Heart right ventricle (tissue), 16 donors: ENCODE results near the gene NUDT15. TPM values are rescaled to one million over a fixed set of nuclear protein-coding genes. Genes with fewer than 3 reads are reported as not detected.

Experiments
- ATAC-seq, 8 donors: fragments of 200-7000 bp; cut with Tn5 transposase; one replicate each; pipeline ENCODE4 v1.9.1; 2020; ENCODE audit warnings: mild to moderate bottlenecking in 8 of 8, moderate library complexity in 8 of 8, moderate number of reproducible peaks in 1 of 8
- DNase-seq, 2 donors: peaks; one replicate each; pipeline ENCODE4 v3.0.0-alpha.2; 2020
- H3K27ac ChIP-seq, 10 donors: fragments of 200-600 bp; sonication (generic) in 2 of 10; one replicate each; pipeline versions ENCODE4 v1.5.0 to v1.8.0; 2020 to 2022; ENCODE audit warnings: mild to moderate bottlenecking in 3 of 10
- H3K27me3 ChIP-seq, 7 donors: fragments of 200-600 bp; one replicate each; pipeline ENCODE4 v1.8.0; 2021 to 2022; ENCODE audit warnings: mild to moderate bottlenecking in 2 of 7
- H3K36me3 ChIP-seq, 9 donors: fragments of 200-600 bp; sonication (generic) in 1 of 9; one replicate each; pipeline versions ENCODE4 v1.5.0 to v1.8.0; 2020 to 2022; ENCODE audit warnings: mild to moderate bottlenecking in 2 of 9
- H3K4me1 ChIP-seq, 9 donors: fragments of 200-600 bp; sonication (generic) in 1 of 9; one replicate each; pipeline versions ENCODE4 v1.5.0 to v1.8.0; 2020 to 2022; ENCODE audit warnings: mild to moderate bottlenecking in 4 of 9
- H3K4me3 ChIP-seq, 10 donors: fragments of 200-600 bp; sonication (generic) in 2 of 10; one replicate each; pipeline versions ENCODE4 v1.5.0 to v1.8.0; 2020 to 2022; ENCODE audit warnings: mild to moderate bottlenecking in 7 of 10, moderate library complexity in 2 of 10
- H3K9me3 ChIP-seq, 11 donors: fragments of 200-600 bp in 10 of 11; sonication (generic) in 2 of 11; one replicate each; pipeline versions ENCODE4 v1.5.0 to v1.8.0; 2013 to 2022; ENCODE audit warnings: mild to moderate bottlenecking in 2 of 11, control low read depth in 1 of 11, moderate library complexity in 1 of 11
- WGBS, 2 donors: extraction: QIAGEN DNeasy Blood & Tissue Kit; methylation state at CpG; one replicate each; pipeline ENCODE4 v1.1.7; 2013; ENCODE audit warnings: inconsistent platforms in 1 of 2; 5-methylcytosine and 5-hydroxymethylcytosine counted together
- intact Hi-C, 10 donors: fragments of 100-400 bp; cut with DNase I; formaldehyde crosslinking; loops; one replicate each; pipeline versions ENCODE4 v1.11.1 to v1.14.2; 2022
- polyA plus RNA-seq, 2 donors: library from polyadenylated mRNA; stranded (reverse); fragments of 200-250 nt; gene quantifications; one replicate each; pipeline ENCODE4 v1.2.3, GENCODE V29; 2013
- total RNA-seq, 10 donors: library from RNA; stranded (reverse); fragmentation: NEBNext Ultra II Directional in 3 of 10; extraction: Animal tissue kit (Norgen Biotek cat#: 25700) in 3 of 10; gene quantifications; one replicate each; pipeline versions ENCODE4 v1.2.1 to v1.2.4, GENCODE V29; 2021 to 2023
- TF ChIP-seq, protein P1 (sequence below), 9 donors: fragments of 200-600 bp; sonication (generic) in 2 of 9; IDR thresholded peaks; one replicate each; pipeline versions ENCODE4 v1.5.0 to v1.8.0; 2021 to 2022; ENCODE audit warnings: antibody characterized with exemption in 9 of 9, mild to moderate bottlenecking in 5 of 9, moderate library complexity in 1 of 9
- donor health status: Arrhythmogenic right ventricular cardiomyopathy.
- donor health status: ischemic (EF 13 %, LVEDD 7.1; RV severe dilation, severe dysfunction).
- donor health status: healthy with polysubstance abuse.
- donor health status: DM: no; HTN: yes; CAD: no.
- donor health status: DM: no; HTN: no; CAD: no.
- donor health status: ischemic (EF 25% LVEDD 6.9; RV normal size, moderate dysfunction).
- donor health status: ischemic (EF 25% LVEDD 5.7; RV mildly dilated, moderate dysfunction).
- donor health status: healthy.
- donor health status: DM: yes; HTN: yes; CAD: no.
- donor health status: Ischemic cardiomyopathy.
- donor health status: ischemic (EF 35%, LVEDD 5.7; RV mildly dilated, moderate dysfunction).
- donor health status: nonischemic (EF 11% LVEDD 7.7; RV severe dilation, severe dysfunction).
- donor health status: DM: yes; HTN: yes; CAD: no.
- donor health status: PGD.
- donor health status: ischemic (EF 29% LVEDD 5.4; RV normal size, mild dysfunction).
- donor health status: nonischemic (EF 23%, LVEDD 6.1; RV moderate dilation, normal function).

Gene NUDT15
- total and polyA plus RNA-seq, 12 donors = 9.6 to 13.7 (median 11.3) TPM

GRCh38 chr13:48012668-48013067, 24.9 kb upstream of the NUDT15 start:
- H3K27ac ChIP-seq = no peak overlapping the region
- no peaks in the 10 kb centered on the region for H3K27me3 ChIP-seq
- H3K4me3 ChIP-seq = no peak overlapping the region
- WGBS, 2 donors = 100% methylated on average over 1 of the region's 1 CpG
- no peaks in the 10 kb centered on the region for H3K36me3 ChIP-seq
- H3K4me1 ChIP-seq = peaks cover 0 to 9% (median 0%) of the 10 kb centered on the region in 9 donors
- TF ChIP-seq, protein P1, sequence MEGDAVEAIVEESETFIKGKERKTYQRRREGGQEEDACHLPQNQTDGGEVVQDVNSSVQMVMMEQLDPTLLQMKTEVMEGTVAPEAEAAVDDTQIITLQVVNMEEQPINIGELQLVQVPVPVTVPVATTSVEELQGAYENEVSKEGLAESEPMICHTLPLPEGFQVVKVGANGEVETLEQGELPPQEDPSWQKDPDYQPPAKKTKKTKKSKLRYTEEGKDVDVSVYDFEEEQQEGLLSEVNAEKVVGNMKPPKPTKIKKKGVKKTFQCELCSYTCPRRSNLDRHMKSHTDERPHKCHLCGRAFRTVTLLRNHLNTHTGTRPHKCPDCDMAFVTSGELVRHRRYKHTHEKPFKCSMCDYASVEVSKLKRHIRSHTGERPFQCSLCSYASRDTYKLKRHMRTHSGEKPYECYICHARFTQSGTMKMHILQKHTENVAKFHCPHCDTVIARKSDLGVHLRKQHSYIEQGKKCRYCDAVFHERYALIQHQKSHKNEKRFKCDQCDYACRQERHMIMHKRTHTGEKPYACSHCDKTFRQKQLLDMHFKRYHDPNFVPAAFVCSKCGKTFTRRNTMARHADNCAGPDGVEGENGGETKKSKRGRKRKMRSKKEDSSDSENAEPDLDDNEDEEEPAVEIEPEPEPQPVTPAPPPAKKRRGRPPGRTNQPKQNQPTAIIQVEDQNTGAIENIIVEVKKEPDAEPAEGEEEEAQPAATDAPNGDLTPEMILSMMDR (IDR thresholded peaks at IDR 0.05) = no peak
- intact Hi-C loops = no loop called here
- no peak for DNase-seq
- ATAC-seq = no peak
- H3K9me3 ChIP-seq = peaks cover 0 to 8% (median 0%) of the 10 kb centered on the region in 11 donors

GRCh38 chr13:48014359-48014758, 23.2 kb upstream of the NUDT15 start:
- ATAC-seq = no peak
- TF ChIP-seq, protein P1 (IDR thresholded peaks at IDR 0.05) = no peak
- Histone ChIP-seq H3K4me1 (peaks cover 0 to 3% (median 0%) of the 10 kb centered on the region in 9 donors), H3K27me3 (no peaks in the 10 kb centered on the region), H3K9me3 (peaks cover 0 to 8% (median 0%) of the 10 kb centered on the region in 11 donors), H3K36me3 (no peaks in the 10 kb centered on the region), H3K4me3 (no peak overlapping the region), H3K27ac (no peak overlapping the region)
- no peak for DNase-seq
- intact Hi-C loops = no loop called here
- 95% methylated on average over 2 of the region's 2 CpGs for WGBS, 2 donors

DNA sequence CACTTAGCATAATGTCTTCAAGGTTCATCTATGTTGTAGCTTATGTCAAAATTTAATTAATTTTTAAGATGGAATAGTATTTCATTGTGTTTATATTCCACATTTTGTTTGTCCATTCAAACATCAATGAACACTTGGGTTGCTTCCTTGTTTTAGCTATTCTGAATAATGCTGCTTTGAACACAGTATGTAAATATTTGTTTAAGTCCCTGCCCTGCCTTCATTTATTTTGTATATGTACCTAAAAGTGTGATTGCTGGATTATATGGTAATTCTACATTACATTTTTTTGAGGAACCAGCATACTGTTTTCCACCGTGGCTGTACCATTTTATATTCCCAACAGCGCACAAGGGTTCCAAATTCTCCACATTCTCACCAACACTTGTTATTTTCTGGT, 18.9 kb upstream of the NUDT15 start:
- Histone ChIP-seq H3K36me3 (no peaks in the 10 kb centered on the region), H3K4me1 (no peaks in the 10 kb centered on the region), H3K4me3 (no peak overlapping the region), H3K27ac (no peak overlapping the region), H3K27me3 (no peaks in the 10 kb centered on the region), H3K9me3 (peaks cover 0 to 6% (median 0%) of the 10 kb centered on the region in 11 donors)
- intact Hi-C loops = no loop called here
- ATAC-seq (no peak), DNase-seq (no peak)
- WGBS, 2 donors = 97 to 98% methylated on average over 2 of the region's 2 CpGs
- TF ChIP-seq, protein P1 (IDR thresholded peaks at IDR 0.05) = no peak

DNA sequence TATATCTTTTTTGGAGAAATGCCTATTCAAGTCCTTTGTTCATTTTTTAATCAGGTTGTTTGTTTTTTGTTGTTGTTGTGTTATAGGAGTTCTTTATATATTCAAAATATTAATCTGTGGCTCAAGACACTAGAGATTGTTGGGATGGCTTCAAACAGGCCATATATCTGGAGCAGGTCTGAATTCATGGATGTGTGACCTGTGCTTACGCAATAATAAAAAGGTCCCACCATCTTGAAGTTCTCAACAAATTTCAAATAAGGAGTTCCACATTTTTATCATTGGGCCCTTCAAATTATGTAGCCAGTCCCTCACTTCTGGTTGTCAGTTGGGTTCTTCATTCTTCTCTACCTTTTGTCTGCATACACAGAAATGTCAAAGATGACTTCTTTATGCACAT, 17.7 kb upstream of the NUDT15 start:
- intact Hi-C loops = no loop called here
- H3K9me3 ChIP-seq = peaks cover 0 to 7% (median 0%) of the 10 kb centered on the region in 11 donors
- no peak overlapping the region for H3K4me3 ChIP-seq
- no peak overlapping the region for H3K27ac ChIP-seq
- DNase-seq = no peak
- TF ChIP-seq, protein P1 (IDR thresholded peaks at IDR 0.05) = no peak
- no peaks in the 10 kb centered on the region for H3K4me1 ChIP-seq
- ATAC-seq = no peak
- 100% methylated on average over 1 of the region's 1 CpG for WGBS, 2 donors
- H3K36me3 ChIP-seq = no peaks in the 10 kb centered on the region
- H3K27me3 ChIP-seq = no peaks in the 10 kb centered on the region
